Motor neuron (in vitro differentiated cells): Measurements from ENCODE around the gene RER1. TPM values are rescaled to one million over a fixed set of nuclear protein-coding genes. Genes with fewer than 3 reads are reported as not detected.
A peak's percentile ranks its signal among the peaks of the same experiment; 100 is the strongest.

ENCODE experiments used
- ATAC-seq, 8 experiments: fragments of 200-7000 bp; cut with Tn5 transposase; replicated peaks in 6 of 8; 2 replicates each; pipeline ENCODE4 v1.8.0; 2021; ENCODE audit warnings: mild to moderate bottlenecking in 8 of 8, moderate library complexity in 8 of 8
- H3K27ac ChIP-seq, 2 donors: fragments of 250-450 bp; sonication (Bioruptor Pico); 2 replicates each; pipeline ENCODE4 v1.9.0; 2021; ENCODE audit warnings: antibody characterized with exemption in 2 of 2, mild to moderate bottlenecking in 2 of 2, moderate library complexity in 1 of 2
- H3K4me1 ChIP-seq, 2 donors: fragments of 250-450 bp; sonication (Bioruptor Pico); replicated peaks in 1 of 2; 2 replicates each; pipeline ENCODE4 v1.6.1; 2021; ENCODE audit warnings: antibody characterized with exemption in 2 of 2, mild to moderate bottlenecking in 2 of 2, moderate library complexity in 1 of 2
- H3K4me3 ChIP-seq, 5 donors: fragments of 250-450 bp; sonication (Bioruptor Pico); 2 replicates each; pipeline ENCODE4 v1.9.0; 2021; ENCODE audit warnings: antibody characterized with exemption in 5 of 5, mild to moderate bottlenecking in 5 of 5, moderate library complexity in 4 of 5
- WGBS, 10 experiments: fragments of 450-650 bp; shearing (Covaris generic); methylation state at CpG; one replicate each; pipeline ENCODE4 v1.0.0; 2022; 5-methylcytosine and 5-hydroxymethylcytosine counted together
- in situ Hi-C, 9 experiments: fragments of 400-800 bp; cut with MboI; loops; one replicate each; pipeline ENCODE4 v1.15.0; 2021; ENCODE audit warnings: low sequenced_read_pairs in 9 of 9, low pct_unique_long_range_greater_than_20kb in 2 of 9; ENCODE audit not compliant: unreplicated experiment in 9 of 9
- total RNA-seq, 8 experiments: library from RNA; unstranded; fragments of 300-600 nt; gene quantifications; 2 replicates each; pipeline versions ENCODE4 v1.2.3 to v1.2.4, GENCODE V29; 2022

Gene RER1
- total RNA-seq, 8 experiments from 2014 or later, result 57.8 to 165 (median 86.4) TPM

DNA sequence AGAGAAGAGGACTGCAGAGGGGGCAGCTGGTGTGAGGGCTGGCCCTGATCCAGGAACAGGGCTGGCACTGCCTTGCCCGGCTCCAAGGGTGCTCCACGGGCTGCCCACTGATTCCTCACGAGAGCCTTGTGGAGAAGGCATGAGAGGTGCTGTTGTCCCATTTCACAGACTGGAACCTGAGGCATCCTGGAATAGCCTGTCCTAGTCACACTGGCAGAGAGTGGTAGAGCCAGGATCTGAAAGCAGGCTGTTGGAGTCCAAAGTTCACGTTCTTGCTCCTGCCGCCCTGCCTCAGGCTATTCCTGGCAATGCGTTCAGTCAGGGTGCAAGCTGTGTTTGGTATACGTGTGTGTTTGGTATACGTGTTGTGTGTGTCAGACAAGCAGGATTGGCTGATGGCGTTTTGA, 1.8 kb downstream of the RER1 start:
- H3K27ac ChIP-seq, result no peak overlapping the region
- WGBS, 10 experiments, result 67 to 100% (median 94%) methylated on average over 1 to 8 of the region's 9 CpGs; no CpG with 5 or more reads in 3 of the 10 experiments
- ATAC-seq, result no peak
- H3K4me3 ChIP-seq, result peak overlapping the region in 1 of 5 donors; percentile 93
- in situ Hi-C loops, result loop anchor here in 4 of 9 experiments (25.0 kb wide), 2 partner anchors 181 to 206 kb away; partner anchors contain the start of gene FAAP20 (in 3 of the 4)
- peaks cover 15 to 18% of the 10 kb centered on the region in 2 donors for H3K4me1 ChIP-seq

DNA sequence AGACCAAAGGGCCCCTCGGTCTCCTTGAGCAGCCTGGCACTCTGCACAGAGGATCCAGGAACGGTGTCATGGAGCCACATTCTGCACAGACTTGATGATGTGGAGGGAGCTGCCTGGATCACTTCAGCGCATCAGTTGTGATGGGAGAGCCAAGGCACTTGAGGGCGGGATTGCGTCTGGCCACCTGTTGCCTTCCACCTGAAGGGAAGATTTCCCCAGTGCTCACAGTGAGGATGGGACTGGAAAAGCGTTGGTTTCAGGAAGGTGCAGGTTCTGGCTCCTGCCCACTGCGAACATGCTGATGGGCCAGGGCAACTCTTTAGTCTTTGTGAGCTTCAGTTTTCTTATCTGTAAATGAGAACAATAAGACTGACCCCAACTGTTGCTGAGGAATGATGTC, 2.6 kb downstream of the RER1 start:
- Histone ChIP-seq H3K4me1 (peaks cover 15 to 18% of the 10 kb centered on the region in 2 donors), H3K27ac (no peak overlapping the region), H3K4me3 (no peak overlapping the region)
- no peak for ATAC-seq
- in situ Hi-C loops, result loop anchor here in 4 of 9 experiments (25.0 kb wide), 2 partner anchors 182 to 207 kb away; partner anchors contain the start of gene FAAP20 (in 3 of the 4)
- 60 to 100% (median 93%) methylated on average over 1 to 7 of the region's 7 CpGs; no CpG with 5 or more reads in 2 of the 10 experiments for WGBS, 10 experiments

DNA sequence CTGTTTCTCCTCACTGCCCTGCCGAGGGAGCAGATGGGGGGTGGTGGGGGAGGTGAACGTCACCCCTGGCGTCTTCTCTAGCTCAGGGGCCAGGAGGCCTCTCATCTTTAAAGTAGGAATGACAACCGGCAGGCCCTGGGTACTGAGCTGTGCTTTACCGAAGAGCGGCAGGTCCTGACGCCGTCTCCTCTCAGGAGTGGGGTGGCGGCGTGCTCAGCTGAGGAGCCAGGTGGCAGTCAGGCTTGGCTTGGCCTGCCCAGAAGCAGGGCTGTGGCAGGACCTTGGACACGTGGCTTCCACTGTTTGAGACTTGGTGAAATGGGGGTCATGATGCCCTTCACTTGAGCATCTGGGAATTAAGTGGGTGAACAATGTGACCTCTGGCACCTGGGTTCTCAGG, 3.1 kb downstream of the RER1 start:
- Histone ChIP-seq H3K4me1 (peaks cover 15 to 18% of the 10 kb centered on the region in 2 donors), H3K27ac (no peak overlapping the region), H3K4me3 (no peak overlapping the region)
- in situ Hi-C loops, result loop anchor here in 4 of 9 experiments (25.0 kb wide), 2 partner anchors 182 to 207 kb away; partner anchors contain the start of gene FAAP20 (in 3 of the 4)
- no peak for ATAC-seq
- WGBS, 10 experiments, result 72 to 95% (median 90%) methylated on average over 3 to 11 of the region's 11 CpGs; no CpG with 5 or more reads in 7 of the 10 experiments

DNA sequence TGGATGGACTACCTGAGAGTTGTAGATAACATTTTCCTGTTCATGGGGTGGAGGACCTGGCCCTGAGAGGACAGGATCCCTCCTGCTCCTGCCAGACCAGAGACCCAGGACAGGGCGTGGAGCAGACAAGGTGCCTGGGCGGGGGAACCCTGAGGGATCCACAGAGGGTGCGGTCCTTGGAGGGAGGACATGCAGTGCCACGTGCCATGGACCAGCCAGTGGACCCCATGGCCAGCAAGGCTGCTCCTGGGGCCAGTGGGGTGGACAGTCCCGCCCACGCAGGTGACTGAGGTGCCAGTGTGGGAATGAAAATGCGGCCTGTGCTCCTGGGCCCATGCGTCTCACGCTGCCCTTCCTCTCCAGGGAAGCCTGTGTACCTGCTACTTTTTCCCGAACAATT, 3.6 kb downstream of the RER1 start:
- ATAC-seq, result no peak
- 85 to 100% (median 93%) methylated on average over 2 to 8 of the region's 10 CpGs; no CpG with 5 or more reads in 6 of the 10 experiments for WGBS, 10 experiments
- Histone ChIP-seq H3K4me1 (peaks cover 12 to 15% of the 10 kb centered on the region in 2 donors), H3K27ac (no peak overlapping the region), H3K4me3 (no peak overlapping the region)
- in situ Hi-C loops, result loop anchor here in 4 of 9 experiments (25.0 kb wide), 2 partner anchors 183 to 208 kb away; partner anchors contain the start of gene FAAP20 (in 3 of the 4)

DNA sequence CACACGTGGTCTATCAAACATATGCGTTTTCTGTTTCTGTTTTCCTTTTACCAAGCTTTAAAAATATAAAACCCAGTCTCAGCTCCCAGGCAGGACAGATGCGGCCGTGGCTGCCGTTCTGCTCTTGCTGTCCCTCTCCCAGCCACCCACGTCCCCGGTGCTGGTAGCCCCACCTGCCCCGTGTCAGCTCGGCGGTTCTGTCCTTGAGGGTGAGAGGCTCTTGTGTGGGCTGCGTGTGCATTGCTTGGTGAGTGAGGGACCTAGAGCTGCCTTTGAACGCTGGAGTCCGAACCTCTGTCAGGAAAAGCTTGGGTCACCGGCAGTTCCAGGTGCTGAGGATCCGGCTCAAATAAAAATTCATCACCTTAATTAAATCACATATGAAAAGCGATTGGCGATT, 4.4 kb downstream of the RER1 start:
- Histone ChIP-seq H3K27ac (no peak overlapping the region), H3K4me1 (peaks cover 8 to 10% of the 10 kb centered on the region in 2 donors), H3K4me3 (no peak overlapping the region)
- no peak for ATAC-seq
- WGBS, 10 experiments, result 20 to 94% (median 76%) methylated on average over 1 to 14 of the region's 17 CpGs; no CpG with 5 or more reads in 2 of the 10 experiments
- in situ Hi-C loops, result loop anchor here in 4 of 9 experiments (25.0 kb wide), 2 partner anchors 184 to 209 kb away; partner anchors contain the start of gene FAAP20 (in 3 of the 4)

DNA sequence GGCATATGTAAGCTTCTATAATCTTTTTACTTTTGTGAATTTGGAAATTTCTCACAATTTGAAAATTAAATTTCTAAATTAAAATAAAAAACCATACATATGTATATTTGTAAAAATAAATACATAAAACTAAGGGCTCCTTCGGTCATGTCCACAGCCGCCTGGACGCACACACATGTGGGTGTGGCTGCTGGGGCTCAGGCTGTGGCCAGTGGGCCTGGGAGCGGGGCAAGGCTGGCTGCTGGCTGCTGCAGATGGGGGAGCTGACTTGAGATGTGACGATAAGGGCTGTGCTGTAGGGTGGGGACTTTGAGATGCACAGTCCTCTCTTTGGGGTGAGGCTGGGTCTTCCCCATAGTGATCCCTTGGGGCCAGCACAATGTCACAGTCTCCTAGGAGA, 4.8 kb downstream of the RER1 start:
- WGBS, 10 experiments, result 37 to 100% (median 96%) methylated on average over 1 to 5 of the region's 5 CpGs; no CpG with 5 or more reads in 5 of the 10 experiments
- in situ Hi-C loops, result loop anchor here in 4 of 9 experiments (25.0 kb wide), 2 partner anchors 184 to 209 kb away; partner anchors contain the start of gene FAAP20 (in 3 of the 4)
- peak in 3 of 8 experiments; percentile 14 to 48 (median 45) for ATAC-seq
- Histone ChIP-seq H3K4me1 (peaks cover 8 to 10% of the 10 kb centered on the region in 2 donors), H3K27ac (no peak overlapping the region), H3K4me3 (no peak overlapping the region)

DNA sequence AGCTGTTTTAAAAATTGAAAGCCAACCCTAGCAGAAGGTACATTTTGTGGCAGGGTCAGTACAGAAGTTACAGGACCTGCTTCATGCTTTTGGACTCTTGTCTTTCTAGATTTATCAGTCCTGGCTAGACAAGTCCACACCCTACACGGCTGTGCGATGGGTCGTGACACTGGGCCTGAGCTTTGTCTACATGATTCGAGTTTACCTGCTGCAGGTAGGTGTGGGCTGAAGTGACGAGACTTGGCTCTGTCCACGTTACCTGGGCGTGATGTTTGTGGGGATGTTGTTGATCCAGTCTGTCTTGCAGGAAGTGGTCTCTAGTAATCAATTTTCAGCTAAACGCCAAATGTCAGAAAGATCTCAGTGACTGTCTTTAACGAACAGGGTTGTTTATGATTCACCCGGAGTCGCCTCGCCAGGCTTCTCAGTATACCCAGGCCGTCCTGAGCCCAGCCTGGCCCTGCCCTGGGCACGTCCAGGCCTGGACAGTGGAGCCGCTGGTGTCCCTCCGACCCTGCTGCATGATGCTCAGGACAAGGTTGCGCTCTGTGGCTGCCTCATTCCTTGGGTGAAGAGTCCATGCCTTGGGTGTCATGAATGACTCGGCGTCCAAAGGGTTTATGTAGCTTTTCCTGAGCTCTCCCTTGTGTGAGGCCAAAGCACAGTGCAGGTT, 5.5 kb downstream of the RER1 start:
- Histone ChIP-seq H3K27ac (no peak overlapping the region), H3K4me3 (no peak overlapping the region), H3K4me1 (peaks cover 8 to 10% of the 10 kb centered on the region in 2 donors)
- in situ Hi-C loops, result loop anchor here in 4 of 9 experiments (25.0 kb wide), 2 partner anchors 185 to 210 kb away; partner anchors contain the start of gene FAAP20 (in 3 of the 4)
- no peak for ATAC-seq
- 90 to 100% (median 95%) methylated on average over 2 to 18 of the region's 19 CpGs; no CpG with 5 or more reads in 2 of the 10 experiments for WGBS, 10 experiments

DNA sequence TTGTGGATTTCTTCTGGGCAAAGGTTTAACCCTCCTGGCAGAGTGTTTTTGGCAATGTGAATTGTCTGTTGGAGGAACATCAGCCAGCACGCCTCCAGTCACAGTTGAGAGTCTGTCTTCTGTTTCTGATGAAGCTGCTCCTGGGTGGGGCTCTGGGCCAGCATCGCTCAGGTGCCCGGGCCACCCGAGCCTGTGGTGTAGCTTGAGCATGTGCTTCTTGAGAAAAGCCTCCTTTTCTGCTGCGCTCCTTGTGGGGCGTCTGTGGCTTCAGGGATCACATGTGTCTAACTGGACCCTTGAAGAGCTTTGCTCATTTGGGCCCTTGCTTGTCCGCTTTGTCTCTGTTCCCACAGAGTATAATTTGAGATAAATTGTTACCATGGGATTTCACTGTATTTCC, 7.2 kb downstream of the RER1 start:
- H3K4me1 ChIP-seq, result no peaks in the 10 kb centered on the region
- no peak for ATAC-seq
- H3K4me3 ChIP-seq, result no peak overlapping the region
- 80 to 100% (median 94%) methylated on average over 1 to 7 of the region's 7 CpGs; no CpG with 5 or more reads in 4 of the 10 experiments for WGBS, 10 experiments
- H3K27ac ChIP-seq, result no peak overlapping the region
- in situ Hi-C loops, result loop anchor here in 4 of 9 experiments (25.0 kb wide), 2 partner anchors 187 to 212 kb away; partner anchors contain the start of gene FAAP20 (in 3 of the 4)

DNA sequence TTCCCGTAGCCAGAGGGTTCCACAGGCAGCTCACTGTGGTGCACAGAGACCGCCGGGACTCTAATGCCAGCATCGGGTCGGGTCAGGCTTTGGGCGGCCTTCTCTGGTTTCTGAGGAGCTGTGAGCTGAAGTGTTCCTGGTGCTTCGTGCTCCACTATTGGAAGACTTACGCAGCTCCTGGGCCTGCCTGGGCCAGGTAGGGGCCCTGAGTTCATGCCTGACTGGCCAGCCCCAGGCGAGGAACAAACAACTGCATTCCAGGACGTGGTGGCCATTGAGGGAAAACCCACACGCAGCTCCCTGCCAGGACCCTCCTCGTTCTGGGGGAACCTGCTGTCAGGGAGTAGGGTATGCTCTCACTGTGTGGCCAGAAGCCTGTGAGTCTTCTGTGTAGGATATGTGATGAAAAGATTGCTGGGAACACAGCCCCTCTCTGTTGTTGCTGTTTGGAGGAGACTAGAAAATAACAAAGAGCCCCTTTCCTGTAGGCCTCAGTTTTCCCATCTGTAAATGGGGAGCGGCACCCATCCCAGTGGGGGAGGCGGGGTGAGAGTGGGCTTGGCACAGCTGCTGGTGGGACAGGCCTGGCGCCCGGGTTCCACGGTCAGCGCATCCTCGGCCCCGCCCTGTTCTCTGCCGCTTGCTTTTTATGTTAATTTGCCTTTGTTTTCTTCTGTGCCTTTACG, 8.4 kb downstream of the RER1 start:
- in situ Hi-C loops, result loop anchor here in 7 of 9 experiments (25.0 kb wide), 5 partner anchors 137 to 1037 kb away; partner anchors contain the start of genes FAAP20 (in 3 of the 7), HES5 (in 2 of the 7) and PANK4 (in 2 of the 7)
- H3K4me3 ChIP-seq, result no peak overlapping the region
- H3K4me1 ChIP-seq, result no peaks in the 10 kb centered on the region
- ATAC-seq, result no peak
- H3K27ac ChIP-seq, result no peak overlapping the region
- 40 to 100% (median 91%) methylated on average over 1 to 18 of the region's 22 CpGs; no CpG with 5 or more reads in 3 of the 10 experiments for WGBS, 10 experiments

DNA sequence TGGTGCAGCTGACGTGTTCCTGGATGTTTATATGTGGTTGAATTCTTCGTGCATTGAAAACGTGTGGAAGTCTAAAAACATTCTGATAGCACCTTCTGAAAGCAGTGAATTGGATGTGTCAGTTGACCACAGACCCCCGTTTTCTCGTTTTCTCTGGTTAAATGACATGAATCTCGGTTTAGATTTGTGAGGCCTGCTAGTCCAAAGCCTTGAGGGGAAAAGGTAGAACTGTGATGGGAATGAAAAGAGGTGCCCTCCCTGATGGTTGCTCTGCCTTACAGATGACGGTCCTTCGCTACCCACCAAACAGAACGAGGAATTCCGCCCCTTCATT, 8.9 kb downstream of the RER1 start:
- ATAC-seq, result no peak
- Histone ChIP-seq H3K4me3 (no peak overlapping the region), H3K4me1 (no peaks in the 10 kb centered on the region), H3K27ac (no peak overlapping the region)
- in situ Hi-C loops, result loop anchor here in 5 of 9 experiments (25.0 kb wide), 3 partner anchors 137 to 1037 kb away; partner anchors contain the start of genes HES5 (in 2 of the 5) and PANK4 (in 2 of the 5)
- 62 to 100% (median 93%) methylated on average over 1 to 10 of the region's 10 CpGs; no CpG with 5 or more reads in 1 of the 10 experiments for WGBS, 10 experiments

DNA sequence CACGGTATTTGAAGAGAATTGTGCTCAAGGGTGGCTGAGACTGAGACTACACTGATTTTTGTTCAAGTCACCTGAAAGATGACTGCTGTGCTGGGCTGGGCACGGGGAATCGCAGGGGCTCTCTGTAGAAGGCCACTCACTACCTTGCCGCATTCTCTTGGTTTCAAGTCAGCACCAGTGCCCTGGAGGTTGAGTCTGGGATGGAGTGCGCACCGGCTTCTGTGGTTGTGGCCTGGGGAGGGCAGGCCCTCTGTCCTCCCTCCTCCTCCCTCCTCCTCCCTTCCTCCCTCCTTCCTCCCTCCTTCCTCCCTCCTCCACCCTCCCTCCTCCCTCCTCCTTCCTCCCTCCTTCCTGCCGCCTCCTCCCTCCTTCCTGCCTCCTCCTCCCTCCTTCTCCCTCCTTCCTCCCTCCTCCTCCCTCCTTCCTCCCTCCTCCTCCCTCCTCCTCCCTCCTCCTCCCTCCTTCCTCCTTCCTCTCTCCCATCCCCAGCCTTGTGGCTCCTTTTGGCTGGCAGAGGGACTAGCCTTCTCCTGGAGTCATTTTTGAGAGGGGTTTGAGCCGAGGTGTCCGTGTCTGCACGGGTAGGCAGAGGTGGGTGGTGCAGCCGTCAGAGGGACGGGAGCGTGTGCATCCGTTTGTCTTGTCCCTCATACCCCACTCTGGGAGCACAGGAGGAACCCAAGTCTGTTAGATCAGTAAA, 9.5 kb downstream of the RER1 start:
- no peak overlapping the region for H3K27ac ChIP-seq
- in situ Hi-C loops, result loop anchor here in 5 of 9 experiments (25.0 kb wide), 3 partner anchors 136 to 1036 kb away; partner anchors contain the start of genes HES5 (in 2 of the 5) and PANK4 (in 2 of the 5)
- 25 to 100% (median 93%) methylated on average over 1 to 13 of the region's 14 CpGs; no CpG with 5 or more reads in 4 of the 10 experiments for WGBS, 10 experiments
- ATAC-seq, result no peak
- no peaks in the 10 kb centered on the region for H3K4me1 ChIP-seq
- H3K4me3 ChIP-seq, result no peak overlapping the region

DNA sequence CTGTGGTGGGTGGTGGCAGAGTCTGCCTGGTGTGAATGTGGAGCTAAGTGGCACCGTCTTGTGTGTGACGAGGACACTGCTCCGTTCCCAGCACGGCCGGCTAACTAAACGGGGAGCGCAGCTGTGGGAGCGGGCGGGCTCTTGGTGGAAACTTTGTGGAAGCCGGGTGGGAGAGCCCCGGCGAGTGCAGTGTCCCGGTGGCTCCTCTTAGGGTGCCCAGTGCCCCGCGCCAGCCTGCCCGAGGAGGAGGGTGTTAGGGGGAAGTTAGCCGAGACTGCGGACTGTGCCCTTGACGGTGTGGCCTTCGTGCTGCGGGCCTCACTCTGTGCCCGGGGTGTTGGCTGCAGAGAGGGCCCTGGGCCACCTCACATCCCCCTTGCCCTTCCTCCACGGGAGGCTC, 10.8 kb downstream of the RER1 start:
- Histone ChIP-seq H3K4me3 (no peak overlapping the region), H3K4me1 (no peaks in the 10 kb centered on the region), H3K27ac (peak overlapping the region in 1 of 2 donors; percentile 14)
- peak in 1 of 8 experiments; percentile 2 for ATAC-seq
- in situ Hi-C loops, result loop anchor here in 5 of 9 experiments (25.0 kb wide), 3 partner anchors 135 to 1035 kb away; partner anchors contain the start of genes HES5 (in 2 of the 5) and PANK4 (in 2 of the 5)
- WGBS, 10 experiments, result 85 to 100% (median 98%) methylated on average over 1 to 19 of the region's 23 CpGs; no CpG with 5 or more reads in 2 of the 10 experiments
